H1 (cell line): ENCODE data around the gene ACBD5. TPM values are rescaled to one million over a fixed set of nuclear protein-coding genes. Genes with fewer than 3 reads are reported as not detected.

Experiments
- CTCF ChIA-PET: fragments of 300-600 bp; sonication (Branson Sonifier 250); formaldehyde crosslinking; loops from one replicate; lab custom pipeline; 2021; ENCODE audit not compliant: partially characterized antibody; lab: Charles Lee
- POLR2A ChIA-PET: fragments of 300-600 bp; sonication (Branson Sonifier 250); formaldehyde crosslinking; loops from one replicate; lab custom pipeline; 2021; ENCODE audit warnings: inconsistent platforms; ENCODE audit not compliant: partially characterized antibody; lab: Charles Lee
- DNase-seq, 2 experiments: peaks; one replicate each; pipeline versions ENCODE4 v3.0.0 to v3.0.0-alpha.2; 2010 to 2022; ENCODE audit warnings: low spot score in 2 of 2, low read depth in 1 of 2, mixed read lengths in 1 of 2
- FAIRE-seq: peaks from 2 replicates; lab custom pipeline; 2011; peaks lifted over from hg19 to GRCh38; lab: Jason Lieb, UNC
- H2AFZ ChIP-seq: 2 replicates; pipeline ENCODE4 v1.8.1; 2012; ENCODE audit warnings: low read length, inconsistent platforms
- H2AK5ac ChIP-seq: 2 replicates; pipeline ENCODE4 v1.6.1; 2013; ENCODE audit warnings: low read depth, low read length
- H2BK120ac ChIP-seq: replicated peaks from 2 replicates; pipeline ENCODE3; 2013; ENCODE audit warnings: low read depth, low read length, inconsistent platforms
- H2BK12ac ChIP-seq: 2 replicates; pipeline ENCODE4 v1.6.1; 2013; ENCODE audit warnings: low read depth, low read length
- H2BK15ac ChIP-seq: 2 replicates; pipeline ENCODE4 v1.6.1; 2013; ENCODE audit warnings: low read length
- H2BK20ac ChIP-seq: 2 replicates; pipeline ENCODE4 v1.6.1; 2013; ENCODE audit warnings: low read length
- H2BK5ac ChIP-seq: 2 replicates; pipeline ENCODE4 v1.6.1; 2013; ENCODE audit warnings: low read depth, low read length
- H3K14ac ChIP-seq: 2 replicates; pipeline ENCODE4 v1.6.1; 2013; ENCODE audit warnings: inconsistent platforms; ENCODE audit not compliant: insufficient read length
- H3K18ac ChIP-seq: 2 replicates; pipeline ENCODE4 v1.6.1; 2013; ENCODE audit warnings: low read length; ENCODE audit errors: extremely low read depth
- H3K23ac ChIP-seq: 2 replicates; pipeline ENCODE4 v1.6.1; 2013; ENCODE audit warnings: inconsistent platforms; ENCODE audit not compliant: insufficient read length
- H3K23me2 ChIP-seq: 2 replicates; pipeline ENCODE4 v1.6.1; 2013; ENCODE audit warnings: low read depth, low read length
- H3K27ac ChIP-seq: 2 replicates; pipeline ENCODE4 v1.6.1; 2011; ENCODE audit warnings: low read depth, low read length, inconsistent platforms
- H3K27me3 ChIP-seq, 4 experiments: replicated peaks in 1 of 4; 1 replicate in 1 of 4; 2 replicates in 3 of 4; pipeline versions ENCODE4 v1.6.1 to v1.8.1; 2011 to 2013; ENCODE audit warnings: low read length in 3 of 4, mild to moderate bottlenecking in 3 of 4, inconsistent platforms in 2 of 4, mixed read lengths in 2 of 4, moderate library complexity in 1 of 4; ENCODE audit not compliant: control insufficient read depth in 3 of 4, insufficient read depth in 3 of 4; ENCODE audit errors: extremely low read depth in 1 of 4
- H3K36me3 ChIP-seq, 4 experiments: 2 replicates each; pipeline versions ENCODE4 v1.6.1 to v1.8.1; 2011 to 2013; ENCODE audit warnings: mild to moderate bottlenecking in 4 of 4, low read length in 3 of 4, moderate library complexity in 2 of 4, control low read depth in 1 of 4, inconsistent platforms in 1 of 4; ENCODE audit not compliant: insufficient read depth in 4 of 4, control insufficient read depth in 2 of 4
- H3K4ac ChIP-seq: replicated peaks from 2 replicates; pipeline ENCODE3; 2013; ENCODE audit warnings: low read length, low read depth, mixed read lengths, inconsistent platforms; ENCODE audit not compliant: insufficient read length
- H3K4me1 ChIP-seq, 4 experiments: replicated peaks in 1 of 4; 1 replicate in 1 of 4; 2 replicates in 3 of 4; pipeline versions ENCODE4 v1.6.1 to v1.8.1; 2011 to 2013; ENCODE audit warnings: low read length in 3 of 4, inconsistent platforms in 2 of 4, mixed read lengths in 1 of 4; ENCODE audit not compliant: insufficient read depth in 4 of 4, control insufficient read depth in 3 of 4
- H3K4me2 ChIP-seq, 2 experiments: 2 replicates each; pipeline versions ENCODE4 v1.6.1 to v1.8.1; 2011 to 2013; ENCODE audit warnings: low read depth in 2 of 2, low read length in 2 of 2, control low read depth in 1 of 2, inconsistent platforms in 1 of 2, mild to moderate bottlenecking in 1 of 2; ENCODE audit not compliant: insufficient read depth in 1 of 2
- H3K4me3 ChIP-seq, 4 experiments: fragments of 200-600, 300-600 bp in 1 of 4; sonication (generic), shearing (Covaris generic), sonication (Bioruptor Twin) in 1 of 4; 2 replicates each; pipeline versions ENCODE4 v1.5.1 to v1.8.1; 2011 to 2016; ENCODE audit warnings: low read length in 4 of 4, low read depth in 3 of 4, control low read depth in 2 of 4, inconsistent platforms in 2 of 4, mild to moderate bottlenecking in 2 of 4, mixed read lengths in 1 of 4, moderate library complexity in 1 of 4; ENCODE audit not compliant: insufficient read depth in 2 of 4; ENCODE audit errors: extremely low read depth in 1 of 4
- H3K56ac ChIP-seq: replicated peaks from 2 replicates; pipeline ENCODE3; 2013; ENCODE audit warnings: low read depth, mild to moderate bottlenecking, mixed read lengths, low read length, inconsistent platforms; ENCODE audit not compliant: insufficient read length
- H3K79me1 ChIP-seq: 2 replicates; pipeline ENCODE4 v1.6.1; 2013; ENCODE audit warnings: low read depth, low read length, control low read depth
- H3K79me2 ChIP-seq, 2 experiments: 2 replicates each; pipeline versions ENCODE4 v1.6.1 to v1.8.1; 2012 to 2013; ENCODE audit warnings: low read length in 2 of 2, mild to moderate bottlenecking in 2 of 2, inconsistent platforms in 1 of 2; ENCODE audit not compliant: insufficient read depth in 2 of 2, control insufficient read depth in 1 of 2
- H3K9ac ChIP-seq, 4 experiments: replicated peaks in 1 of 4; 1 replicate in 1 of 4; 2 replicates in 3 of 4; pipeline versions ENCODE4 v1.6.1 to v1.8.1; 2011 to 2013; ENCODE audit warnings: low read depth in 3 of 4, low read length in 3 of 4, control low read depth in 2 of 4, mild to moderate bottlenecking in 2 of 4, moderate library complexity in 2 of 4, inconsistent platforms in 1 of 4; ENCODE audit errors: extremely low read depth in 1 of 4
- H3K9me3 ChIP-seq, 2 experiments: 2 replicates each; pipeline versions ENCODE4 v1.6.1 to v1.8.1; 2012 to 2013; ENCODE audit warnings: mild to moderate bottlenecking in 2 of 2, moderate library complexity in 2 of 2, control low read depth in 1 of 2, inconsistent platforms in 1 of 2, low read depth in 1 of 2, low read length in 1 of 2, mixed read lengths in 1 of 2; ENCODE audit not compliant: insufficient read depth in 2 of 2
- H4K20me1 ChIP-seq, 2 experiments: replicated peaks in 1 of 2; 2 replicates each; pipeline versions ENCODE3 to v1.8.1; 2011 to 2013; ENCODE audit warnings: inconsistent platforms in 2 of 2, low read length in 2 of 2, mild to moderate bottlenecking in 1 of 2; ENCODE audit not compliant: insufficient read depth in 2 of 2, control insufficient read depth in 1 of 2
- H4K5ac ChIP-seq: 2 replicates; pipeline ENCODE4 v1.6.1; 2013; ENCODE audit warnings: low read length, low read depth, mixed read lengths, inconsistent platforms; ENCODE audit not compliant: insufficient read length
- H4K8ac ChIP-seq: 2 replicates; pipeline ENCODE4 v1.8.0; 2013; ENCODE audit warnings: mild to moderate bottlenecking, moderate library complexity, low read length, inconsistent platforms; ENCODE audit not compliant: insufficient read depth; ENCODE audit errors: extremely low read depth
- H4K91ac ChIP-seq: replicated peaks from 2 replicates; pipeline ENCODE3; 2013; ENCODE audit warnings: low read length, mixed read lengths, inconsistent platforms; ENCODE audit not compliant: insufficient read length
- YY1 ChIP-seq: IDR thresholded peaks from 2 replicates; pipeline ENCODE4 v1.6.1; 2011; ENCODE audit warnings: low read depth, mild to moderate bottlenecking, low read length
- WGBS, 2 experiments: shearing (Covaris generic) in 1 of 2; methylation state at CpG; one replicate each; pipeline versions ENCODE4 v1.1.6 to v1.1.7; 2013 to 2015; ENCODE audit warnings: low lambda C conversion rate in 2 of 2, mixed read lengths in 2 of 2, inconsistent platforms in 1 of 2, low coverage in 1 of 2, missing lambda C conversion rate in 1 of 2; ENCODE audit not compliant: insufficient replicate concordance in 2 of 2, insufficient coverage in 1 of 2, insufficient read length in 1 of 2; ENCODE audit errors: extremely low coverage in 1 of 2, missing lambda C conversion rate in 1 of 2; 5-methylcytosine and 5-hydroxymethylcytosine counted together
- polyA plus RNA-seq, 7 experiments: library from polyadenylated mRNA; depleted of rRNA in 3 of 7; stranded (reverse) in 5 of 7; unstranded in 2 of 7; fragments of >200 nt in 5 of 7; fragments of 200-250 nt in 2 of 7; gene quantifications; 1 replicate in 5 of 7; 2 replicates in 1 of 7; 4 replicates in 1 of 7; pipeline versions ENCODE4 v1.2.1 to v1.2.3, GENCODE V29; 2011 to 2013; ENCODE audit warnings: missing spikeins in 2 of 7, mixed read lengths in 2 of 7
- total RNA-seq: library from RNA; stranded (reverse); fragmentation: NEBNext Ultra II Directional; extraction: Animal tissue kit (Norgen Biotek cat#: 25700); gene quantifications from 2 replicates; pipeline ENCODE4 v1.2.1, GENCODE V29; 2021
- TF ChIP-seq, protein P1 (sequence below): IDR thresholded peaks from 2 replicates; pipeline ENCODE4 v1.6.1; 2011; ENCODE audit warnings: low read depth, mild to moderate bottlenecking, low read length; ENCODE audit not compliant: insufficient read depth

ACBD5 gene
- total and polyA plus RNA-seq, 2 of the 8 experiments (the other 6 are each of a cell fraction or from before 2014, with no cell fraction given), result 4.6 to 15.9 TPM

DNA sequence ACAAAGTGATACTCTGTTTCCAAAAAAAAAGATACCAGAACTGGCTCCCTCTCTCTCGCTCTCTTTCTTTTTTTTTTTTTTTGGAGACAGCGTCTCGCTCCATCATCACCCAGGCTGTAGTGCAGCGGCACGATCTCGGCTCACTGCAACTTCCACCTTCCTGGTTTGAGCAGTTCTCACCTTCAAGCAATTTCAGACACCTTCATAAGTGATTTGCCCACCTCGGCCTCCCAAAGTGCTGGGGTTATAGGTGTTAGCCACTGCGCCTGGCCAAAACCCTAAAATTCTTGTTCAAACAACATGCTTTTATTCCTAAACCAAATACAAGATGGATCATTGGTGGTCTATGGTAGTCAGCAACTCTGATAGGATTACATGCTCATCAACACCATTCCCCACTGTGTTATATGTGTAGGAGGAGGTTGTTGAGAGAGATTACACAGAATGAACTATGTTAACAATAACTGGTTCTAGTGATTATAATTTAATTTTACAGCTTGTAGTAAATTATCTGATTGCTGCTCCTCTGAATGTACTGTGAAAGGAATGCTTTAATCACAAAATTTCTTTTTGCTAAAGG lies 15.5 kb downstream of the ACBD5 start:
- no peak for DNase-seq
- Histone ChIP-seq H2BK15ac (no peak overlapping the region), H2BK12ac (no peak overlapping the region), H3K23ac (no peak overlapping the region), H3K23me2 (no peaks in the 10 kb centered on the region), H4K91ac (no peak overlapping the region), H3K4me1 (no peaks in the 10 kb centered on the region), H3K79me1 (no peaks in the 10 kb centered on the region), H3K14ac (no peak overlapping the region), H3K9me3 (no peaks in the 10 kb centered on the region), H3K27me3 (no peaks in the 10 kb centered on the region), H2AK5ac (no peak overlapping the region), H2AFZ (no peak overlapping the region), H4K5ac (no peak overlapping the region), H3K36me3 (peaks cover 0 to 12% (median 0%) of the 10 kb centered on the region in 4 experiments; a peak in 2 of 8 replicates), H3K4ac (no peak overlapping the region), H2BK5ac (no peak overlapping the region), H4K8ac (no peak overlapping the region), H3K4me2 (no peak overlapping the region), H2BK20ac (no peak overlapping the region), H4K20me1 (no peaks in the 10 kb centered on the region), H3K9ac (no peak overlapping the region), H3K56ac (no peak overlapping the region), H2BK120ac (no peak overlapping the region), H3K27ac (no peak overlapping the region), H3K79me2 (no peaks in the 10 kb centered on the region), H3K18ac (no peak overlapping the region), H3K4me3 (no peak overlapping the region)
- ChIA-PET CTCF (interaction anchor here (0.6 to 2.2 kb wide), 3 partner anchors 8 to 34 kb away, joined by 3 to 5 read pairs (median 5); no protein-coding TSS in a partner anchor), POLR2A (no interaction called here)
- 94% methylated on average over 4 of the region's 8 CpGs; no CpG with 5 or more reads in 1 of the 2 experiments for WGBS, 2 experiments
- no peak for FAIRE-seq
- no peak for TF ChIP-seq YY1
- TF ChIP-seq, protein P1, sequence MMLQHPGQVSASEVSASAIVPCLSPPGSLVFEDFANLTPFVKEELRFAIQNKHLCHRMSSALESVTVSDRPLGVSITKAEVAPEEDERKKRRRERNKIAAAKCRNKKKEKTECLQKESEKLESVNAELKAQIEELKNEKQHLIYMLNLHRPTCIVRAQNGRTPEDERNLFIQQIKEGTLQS, result no peak
